Lower leg skin (tissue), 4 donors: ENCODE results near the gene PITPNC1. TPM values are rescaled to one million over a fixed set of nuclear protein-coding genes. Genes with fewer than 3 reads are reported as not detected.

ENCODE experiments used
- DNase-seq, 2 donors: peaks; one replicate each; pipeline ENCODE4 v3.0.0-alpha.2; 2019; ENCODE audit warnings: low spot score in 2 of 2
- H3K4me3 ChIP-seq: fragments of 200-600 bp; sonication (generic); 2 replicates; pipeline ENCODE4 v1.5.1; 2017; ENCODE audit warnings: mild to moderate bottlenecking, low read depth; ENCODE audit not compliant: poor library complexity, severe bottlenecking
- CTCF ChIP-seq, 3 donors: fragments of 450-650 bp; IDR thresholded peaks; one replicate each; pipeline ENCODE4 v1.5.1; 2016; ENCODE audit warnings: antibody characterized with exemption in 3 of 3, mild to moderate bottlenecking in 3 of 3, moderate library complexity in 2 of 3
- POLR2A ChIP-seq, 2 donors: fragments of 450-650 bp; IDR thresholded peaks; one replicate each; pipeline ENCODE4 v1.6.1; 2016 to 2017; ENCODE audit warnings: antibody characterized with exemption in 2 of 2, mild to moderate bottlenecking in 1 of 2, moderate library complexity in 1 of 2
- WGBS, 2 donors: methylation state at CpG; one replicate each; pipeline ENCODE4 v1.1.5; 2018; 5-methylcytosine and 5-hydroxymethylcytosine counted together
- intact Hi-C: fragments of 100-400 bp; cut with DNase I; formaldehyde crosslinking; loops from one replicate; pipeline ENCODE4 v1.15.0; 2023; ENCODE audit warnings: low total_unique reads
- total RNA-seq, 4 donors: library from RNA; depleted of rRNA; stranded (reverse); fragments of >200 nt; gene quantifications; one replicate each; pipeline ENCODE4 v1.1.0, GENCODE V29; 2016

Gene PITPNC1
- total RNA-seq, 4 donors from 2014 or later = 1.7 to 8.2 (median 4.6) TPM

GRCh38 chr17:67359960-67360791 lies 16.9 kb upstream of the PITPNC1 start:
- 58 to 63% methylated on average over 8 of the region's 8 CpGs for WGBS, 2 donors
- no peak for TF ChIP-seq CTCF (IDR thresholded peaks at IDR 0.05)
- no peak for TF ChIP-seq POLR2A (IDR thresholded peaks at IDR 0.05)
- DNase-seq = no peak

GRCh38 chr17:67360880-67361279 lies 16.2 kb upstream of the PITPNC1 start:
- DNase-seq = no peak
- H3K4me3 ChIP-seq = no peak overlapping the region
- WGBS, 2 donors = 65% methylated on average over 1 of the region's 1 CpG
- intact Hi-C loops = no loop called here
- TF ChIP-seq POLR2A (IDR thresholded peaks at IDR 0.05) (no peak), CTCF (IDR thresholded peaks at IDR 0.05) (no peak)

More at GRCh38 chr17:67359960-67360791, 16.9 kb upstream of the PITPNC1 start:
- no peak overlapping the region for H3K4me3 ChIP-seq
- intact Hi-C loops = no loop called here

- 86 to 91% methylated on average over 9 of the region's 9 CpGs for WGBS, 2 donors
- intact Hi-C loops = no loop called here
Measured at GRCh38 chr17:67362173-67362572, 14.9 kb upstream of the PITPNC1 start.

GRCh38 chr17:67364847-67365737 lies 12.0 kb upstream of the PITPNC1 start:
- H3K4me3 ChIP-seq = peak overlapping the region; percentile 87
- TF ChIP-seq POLR2A (IDR thresholded peaks at IDR 0.05) (no peak), CTCF (IDR thresholded peaks at IDR 0.05) (no peak)
- WGBS, 2 donors = 45% methylated on average over 26 of the region's 26 CpGs
- intact Hi-C loops = no loop called here
- DNase-seq = no peak

More at GRCh38 chr17:67362173-67362572, 14.9 kb upstream of the PITPNC1 start:
- no peak overlapping the region for H3K4me3 ChIP-seq
- no peak for TF ChIP-seq CTCF (IDR thresholded peaks at IDR 0.05)
- no peak for TF ChIP-seq POLR2A (IDR thresholded peaks at IDR 0.05)
- DNase-seq = no peak

- no peak for DNase-seq
- peak overlapping the region; percentile 87 for H3K4me3 ChIP-seq
- intact Hi-C loops = no loop called here
- WGBS, 2 donors = 1% methylated on average over 11 of the region's 11 CpGs
- TF ChIP-seq POLR2A (IDR thresholded peaks at IDR 0.05) (no peak), CTCF (IDR thresholded peaks at IDR 0.05) (no peak)
Measured at GRCh38 chr17:67365738-67366192, 11.3 kb upstream of the PITPNC1 start.
